ENCODE data around the gene BMPER. TPM values are rescaled to one million over a fixed set of nuclear protein-coding genes. Genes with fewer than 3 reads are reported as not detected.

The BMPER gene
- total RNA-seq, 1 donor from 2014 or later, result not detected

DNA sequence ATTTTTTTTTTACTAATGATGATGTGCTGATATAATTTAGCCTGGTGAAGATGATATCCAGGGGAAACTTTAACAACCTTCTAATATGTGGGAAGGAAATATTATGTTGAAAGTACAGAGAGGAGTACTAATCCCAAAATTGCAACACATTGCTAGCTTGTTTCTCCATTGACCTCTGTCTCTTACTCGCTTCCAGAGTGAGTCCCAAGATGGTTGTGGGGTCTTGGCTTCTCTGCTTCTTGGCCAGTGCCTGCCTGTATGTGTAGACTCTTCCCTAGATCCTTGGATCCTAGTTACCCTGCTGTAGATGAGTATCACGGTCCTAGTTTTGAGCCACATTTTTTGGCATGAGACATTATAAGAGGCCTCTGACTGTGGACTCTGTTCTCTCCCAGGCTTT lies 17.5 kb downstream of the BMPER start:
- intact Hi-C loops (cut with micrococcal nuclease), result no loop called here

DNA sequence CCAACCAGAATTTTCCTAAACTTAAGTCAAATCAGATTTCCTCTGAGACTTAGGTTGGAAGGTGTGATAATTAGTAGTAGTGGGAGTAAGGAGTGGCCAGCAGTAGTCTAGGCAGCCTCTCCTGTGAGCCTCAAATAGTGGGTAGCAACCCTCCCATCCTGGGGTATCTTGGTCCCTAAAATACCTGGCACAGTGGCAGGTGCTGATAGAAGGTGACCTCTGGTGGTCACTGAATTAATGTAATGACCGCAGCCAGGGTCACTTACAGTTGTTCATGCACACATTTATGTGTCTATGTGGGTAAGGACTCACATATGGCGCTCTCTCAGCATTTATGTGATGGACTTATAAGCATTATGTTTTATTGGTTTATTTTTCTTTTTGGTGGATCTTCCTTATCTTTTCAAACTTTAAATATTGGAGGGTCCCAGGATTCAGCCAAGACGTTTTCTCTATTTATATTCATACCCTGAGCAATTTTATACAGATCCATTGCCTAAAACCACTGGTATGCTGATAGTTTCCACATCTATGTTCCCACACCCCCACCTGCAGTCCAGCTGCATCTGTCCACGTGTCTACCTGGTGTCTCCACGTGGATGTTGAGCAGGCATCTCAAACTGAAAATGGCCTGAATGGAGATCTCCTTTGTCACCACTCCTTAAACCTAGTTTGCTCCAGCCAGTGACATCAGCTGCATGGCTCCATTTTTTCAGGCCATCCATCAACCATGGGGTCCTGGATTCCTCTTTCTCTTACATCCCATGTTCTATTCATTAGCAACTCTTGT lies 18.3 kb downstream of the BMPER start:
- intact Hi-C loops (cut with micrococcal nuclease), result no loop called here

DNA sequence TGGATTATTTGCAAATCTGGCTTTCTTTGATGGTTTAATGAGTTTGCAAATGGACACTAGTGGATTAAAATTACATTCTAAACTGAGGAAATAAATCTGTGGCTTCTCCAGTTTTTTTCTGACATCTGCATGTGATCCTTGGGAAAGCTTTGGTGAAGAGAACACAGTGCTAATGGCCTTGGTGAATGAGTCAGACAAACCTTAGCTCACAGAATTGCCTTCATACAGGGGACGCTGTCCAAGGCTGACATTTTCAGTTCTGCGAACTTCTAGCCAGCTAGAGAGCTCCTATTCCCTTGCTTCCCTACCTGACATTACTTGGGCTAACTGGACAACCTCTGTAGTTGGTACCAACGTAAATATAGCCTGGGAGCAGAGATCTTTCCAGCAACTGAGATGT lies 21.2 kb downstream of the BMPER start:
- intact Hi-C loops (cut with micrococcal nuclease), result no loop called here

DNA sequence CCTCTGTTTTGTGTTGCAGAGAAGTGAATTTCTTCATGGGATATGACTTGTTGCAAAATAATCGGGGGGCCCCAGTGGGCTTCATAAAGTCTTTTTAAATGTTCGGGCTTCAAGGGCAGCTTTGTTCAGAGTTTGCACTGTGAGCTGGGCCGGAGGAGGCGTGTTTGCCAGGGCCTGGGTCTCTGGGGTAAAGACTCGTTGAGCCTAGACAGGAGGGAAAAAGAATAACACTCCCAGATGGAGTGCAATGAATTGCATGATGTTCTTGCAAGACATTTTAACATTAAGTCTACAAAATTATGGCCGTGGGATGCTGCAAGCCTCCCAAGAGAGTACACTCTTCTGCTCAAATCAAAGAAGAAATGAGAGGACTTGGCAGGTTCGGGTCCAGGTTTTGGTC lies 23.6 kb downstream of the BMPER start:
- intact Hi-C loops (cut with micrococcal nuclease), result no loop called here

DNA sequence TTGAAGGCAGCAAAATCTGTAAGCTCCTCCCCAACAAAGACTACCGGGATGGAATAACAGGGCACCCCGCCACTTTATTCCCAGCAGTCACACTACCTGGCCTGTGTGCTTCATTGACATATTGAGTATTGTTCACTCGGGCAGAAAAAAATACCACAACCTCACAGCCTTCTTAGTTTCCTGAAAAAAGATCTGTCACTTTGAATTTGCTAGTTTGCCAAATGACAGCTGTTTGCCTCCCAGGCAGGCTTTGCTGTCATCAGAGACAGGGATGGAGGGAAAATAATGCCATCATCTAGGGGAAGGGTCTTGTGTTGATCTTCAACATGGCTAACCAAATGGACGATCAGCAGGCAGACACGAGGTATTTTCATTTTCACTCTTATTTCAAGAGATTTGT lies 26.9 kb downstream of the BMPER start:
- intact Hi-C loops (cut with micrococcal nuclease), result loop anchor here (2.0 to 5.0 kb wide), 2 partner anchors 689 to 1240 kb away; no protein-coding TSS in a partner anchor

DNA sequence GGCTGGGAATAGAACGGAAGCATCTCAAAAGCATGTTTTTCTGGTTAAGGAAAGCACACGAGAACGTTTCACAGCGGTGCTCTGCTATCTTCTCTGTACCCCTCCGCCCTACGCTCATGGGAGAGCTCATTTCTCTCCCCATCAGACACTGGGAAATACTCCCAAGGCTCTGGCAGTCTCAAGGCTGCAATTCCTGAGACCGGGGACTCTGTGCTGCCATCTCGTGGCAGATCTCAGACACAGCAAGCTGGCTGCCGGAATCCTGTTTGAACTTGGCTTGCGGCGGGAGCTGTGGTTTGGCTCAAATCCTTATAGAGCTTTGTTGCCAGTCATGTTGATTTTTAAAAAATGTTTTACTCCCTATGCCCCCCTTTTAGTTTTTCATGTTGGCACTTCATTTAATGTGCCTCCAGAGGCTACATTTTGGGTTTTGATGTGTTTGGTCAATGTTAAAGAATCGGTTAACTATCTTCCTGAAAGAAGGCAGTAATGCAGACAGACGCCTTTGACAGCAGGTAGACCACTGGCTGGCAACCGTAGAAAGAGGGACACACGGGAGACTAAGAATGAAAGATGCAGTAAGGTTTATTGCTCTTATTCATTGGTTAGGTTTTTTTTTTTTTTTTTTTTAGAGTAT lies 27.6 kb downstream of the BMPER start:
- intact Hi-C loops (cut with micrococcal nuclease), result loop anchor here (1.0 to 5.0 kb wide), 4 partner anchors 176 to 1241 kb away; no protein-coding TSS in a partner anchor

DNA sequence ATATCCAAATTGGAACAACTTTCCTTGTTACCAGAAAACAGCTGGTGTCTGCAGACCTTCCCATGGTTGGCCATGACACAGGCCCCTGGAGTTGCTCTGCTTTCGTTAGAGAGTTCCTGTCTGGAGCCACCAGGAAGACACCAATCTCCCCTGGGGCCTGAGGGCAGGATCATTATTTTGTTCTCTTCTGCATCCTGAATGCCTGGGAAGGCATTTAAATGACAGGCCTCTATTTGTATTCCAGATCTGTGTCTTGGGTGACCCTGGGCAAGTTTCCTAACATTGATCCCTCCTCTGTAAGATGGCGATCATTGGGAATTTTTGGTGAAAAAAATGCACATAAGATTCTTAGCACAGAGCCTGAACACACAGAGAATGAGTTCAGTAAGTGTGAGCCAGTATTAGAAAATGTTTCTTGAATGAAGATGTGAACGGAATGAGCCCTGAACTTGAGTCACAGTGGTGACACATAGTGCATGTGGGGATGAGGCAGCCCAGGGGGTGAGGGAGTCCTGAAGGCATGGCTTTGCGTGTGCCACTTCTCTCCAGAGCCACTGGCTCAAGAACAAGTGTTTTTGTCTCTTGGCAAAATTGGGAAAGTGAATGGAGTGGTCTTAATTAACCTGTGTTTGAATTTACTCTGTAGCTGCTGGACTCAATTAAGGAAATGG lies 28.4 kb downstream of the BMPER start:
- intact Hi-C loops (cut with micrococcal nuclease), result loop anchor here (1.0 to 5.0 kb wide), 4 partner anchors 176 to 1241 kb away; no protein-coding TSS in a partner anchor

DNA sequence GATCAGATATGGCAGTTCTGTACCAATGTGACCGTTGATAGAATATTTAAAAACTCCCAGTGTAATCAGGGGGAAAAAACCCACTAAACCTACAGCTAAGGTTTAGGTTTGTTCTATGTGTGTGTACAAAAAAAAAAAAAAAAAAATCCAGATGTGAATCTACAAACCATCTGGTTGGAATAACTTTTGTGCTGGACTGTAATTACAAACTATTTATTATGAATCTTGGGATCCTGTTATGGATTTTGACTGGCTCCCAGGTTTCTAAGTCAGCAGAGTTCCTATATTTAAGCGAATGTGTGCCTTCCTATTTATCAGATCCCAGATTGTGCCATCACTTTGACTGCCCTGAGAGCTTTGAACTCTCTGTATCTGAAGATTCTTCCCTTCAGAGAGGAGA lies 29.1 kb downstream of the BMPER start:
- intact Hi-C loops (cut with micrococcal nuclease), result loop anchor here (5.0 kb wide), 1 partner anchor 1242 kb away; no protein-coding TSS in a partner anchor

DNA sequence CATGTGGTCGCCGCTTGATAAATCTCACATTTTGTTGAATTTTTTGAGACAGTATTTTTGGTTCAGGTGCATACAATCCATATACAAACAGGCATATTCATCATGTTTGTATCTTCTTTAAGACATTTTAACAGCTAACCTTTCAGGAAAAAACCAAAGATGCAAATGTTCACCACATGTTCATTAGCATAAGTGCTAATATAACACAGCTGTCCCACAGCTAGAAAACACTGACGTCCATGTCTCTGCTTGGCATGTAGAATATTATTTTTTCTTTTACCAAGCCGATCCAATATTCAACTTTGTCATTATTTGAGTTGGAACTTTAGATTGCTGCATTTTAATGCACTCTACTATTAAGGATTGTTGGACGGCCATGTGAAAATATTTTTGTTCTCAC lies 31.2 kb downstream of the BMPER start:
- intact Hi-C loops (cut with micrococcal nuclease), result no loop called here

DNA sequence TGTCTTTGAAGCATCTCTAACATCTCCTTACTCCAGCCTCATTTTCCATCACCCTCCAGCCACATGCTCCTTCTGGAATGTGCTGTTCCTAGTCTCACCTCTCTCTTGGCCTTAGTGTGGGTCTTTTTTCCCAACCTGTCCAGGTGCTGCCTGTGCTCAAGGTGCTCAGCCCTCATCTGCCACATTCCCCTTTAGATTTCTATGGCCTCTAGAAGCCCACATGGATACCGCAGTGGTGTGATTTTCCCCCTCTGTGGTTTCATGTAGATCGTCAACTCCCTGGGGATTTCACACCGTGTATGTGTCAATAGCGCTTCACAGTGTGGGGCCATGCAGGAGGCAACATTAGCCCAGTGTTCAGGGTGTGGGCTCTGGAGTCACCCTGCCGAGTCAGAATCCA lies 32.5 kb downstream of the BMPER start:
- intact Hi-C loops (cut with micrococcal nuclease), result no loop called here

DNA sequence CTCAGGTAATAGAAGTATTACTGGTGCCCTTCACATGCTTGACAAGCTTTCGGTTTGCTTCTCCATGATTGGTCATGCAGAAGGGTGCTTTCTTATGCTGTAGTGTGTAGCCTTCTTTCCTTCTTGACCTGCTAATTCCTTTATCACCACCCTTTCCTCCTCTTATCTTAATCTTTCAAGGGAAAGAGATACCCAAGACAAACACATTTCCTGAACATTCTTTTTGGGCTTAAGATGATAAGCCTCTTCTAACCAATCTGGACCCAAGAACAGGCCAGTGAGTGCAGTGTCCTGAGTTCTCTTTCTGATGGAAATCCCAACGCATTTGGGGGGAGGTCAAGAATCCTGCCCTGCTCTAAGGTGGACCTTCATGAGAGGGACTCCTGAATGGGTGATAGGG lies 33.8 kb downstream of the BMPER start:
- intact Hi-C loops (cut with micrococcal nuclease), result no loop called here

DNA sequence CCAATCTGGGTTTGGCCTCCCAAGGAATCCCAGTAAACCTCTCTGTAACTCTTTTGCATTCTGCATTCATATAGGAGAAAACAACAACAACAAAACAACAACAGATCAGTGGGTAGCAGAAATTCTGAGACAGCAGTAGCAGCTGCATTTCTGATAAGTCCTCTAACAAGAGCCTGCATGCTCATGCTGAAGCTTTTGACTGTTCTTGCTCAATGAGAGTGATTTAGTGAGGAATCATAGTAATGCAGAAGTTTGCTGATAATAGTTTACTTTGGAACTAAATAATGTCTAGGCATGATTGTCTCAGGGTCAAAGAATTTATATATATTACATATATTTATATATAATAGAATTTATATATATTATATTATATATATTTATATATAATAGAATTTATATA lies 35.2 kb downstream of the BMPER start:
- intact Hi-C loops (cut with micrococcal nuclease), result no loop called here

DNA sequence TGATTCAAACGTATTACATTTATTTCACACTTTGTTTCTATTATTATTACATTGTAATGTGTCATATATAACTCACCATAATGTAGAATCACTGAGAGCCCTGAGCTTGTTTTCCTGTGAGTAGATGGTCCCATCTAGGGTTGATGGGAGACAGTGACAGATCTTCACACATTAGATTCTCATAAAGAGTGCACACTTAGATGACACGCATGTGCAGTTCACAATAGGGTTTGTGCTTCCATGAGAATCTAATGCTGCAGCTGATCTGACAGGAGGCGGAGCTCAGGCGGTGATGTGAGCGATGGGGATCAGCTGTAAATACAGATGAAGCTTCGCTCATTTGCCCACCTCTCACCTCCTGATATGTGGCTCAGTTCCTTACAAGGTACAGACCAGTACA lies 36.1 kb downstream of the BMPER start:
- intact Hi-C loops (cut with micrococcal nuclease), result no loop called here

DNA sequence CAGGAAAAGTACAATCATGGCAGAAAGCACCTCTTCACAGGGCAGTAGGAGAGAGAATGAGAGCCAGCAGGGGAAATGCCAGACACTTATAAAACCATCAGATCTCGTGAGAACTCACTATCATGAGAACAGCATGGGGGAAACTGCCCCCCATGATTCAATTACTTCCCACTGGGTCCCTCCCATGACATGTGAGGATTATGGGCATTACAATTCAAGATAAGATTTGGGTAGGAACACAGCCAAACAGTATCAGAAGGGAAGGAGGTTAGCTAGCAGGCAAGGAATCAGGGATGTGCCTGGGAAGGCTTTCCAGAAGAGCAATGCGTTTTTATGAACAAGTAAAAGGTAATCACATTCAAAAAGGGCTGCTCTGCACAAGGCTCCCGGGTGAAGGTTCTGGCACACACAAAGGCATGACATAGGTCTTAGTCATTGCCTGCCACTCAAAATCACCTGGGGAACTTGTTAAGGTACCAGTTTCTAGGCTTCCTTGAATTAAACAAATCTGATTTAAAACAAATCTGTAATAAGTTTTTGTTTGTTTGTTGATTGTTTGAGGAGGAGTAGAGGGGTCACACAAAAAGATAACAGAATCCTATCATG lies 40.9 kb downstream of the BMPER start:
- intact Hi-C loops (cut with micrococcal nuclease), result no loop called here

DNA sequence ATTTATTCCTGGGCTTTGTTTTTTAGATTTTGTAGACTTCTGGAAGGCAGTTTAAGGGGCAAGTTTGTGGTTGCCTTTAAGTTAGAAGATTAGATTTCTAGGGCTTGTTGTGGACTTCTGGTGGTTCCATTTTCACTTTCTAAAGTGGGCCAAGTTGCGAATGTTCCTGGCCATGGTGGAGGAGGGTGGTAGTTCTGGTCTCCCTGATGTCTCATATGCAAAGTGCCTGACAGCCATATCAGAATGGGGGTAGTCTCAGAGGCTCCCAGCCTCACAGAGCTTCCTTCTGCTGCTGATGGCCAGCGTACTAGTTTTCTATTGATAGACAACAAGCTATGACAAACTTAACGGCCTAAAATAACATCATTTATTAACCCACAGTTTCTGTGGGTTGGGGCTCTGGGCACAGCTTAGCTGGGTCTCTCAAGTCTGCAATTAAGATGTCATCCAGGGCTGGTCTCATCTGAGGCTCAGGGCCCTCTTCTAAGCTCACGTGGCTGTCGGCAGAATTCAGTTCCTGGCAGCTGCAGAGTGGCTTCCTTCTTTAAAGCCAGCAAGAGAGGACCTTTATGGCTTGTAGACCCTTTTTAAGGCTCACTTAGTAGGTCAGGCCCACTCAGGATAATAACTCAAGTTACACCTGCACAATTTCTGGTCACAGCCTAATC lies 44.8 kb downstream of the BMPER start:
- intact Hi-C loops (cut with micrococcal nuclease), result no loop called here

DNA sequence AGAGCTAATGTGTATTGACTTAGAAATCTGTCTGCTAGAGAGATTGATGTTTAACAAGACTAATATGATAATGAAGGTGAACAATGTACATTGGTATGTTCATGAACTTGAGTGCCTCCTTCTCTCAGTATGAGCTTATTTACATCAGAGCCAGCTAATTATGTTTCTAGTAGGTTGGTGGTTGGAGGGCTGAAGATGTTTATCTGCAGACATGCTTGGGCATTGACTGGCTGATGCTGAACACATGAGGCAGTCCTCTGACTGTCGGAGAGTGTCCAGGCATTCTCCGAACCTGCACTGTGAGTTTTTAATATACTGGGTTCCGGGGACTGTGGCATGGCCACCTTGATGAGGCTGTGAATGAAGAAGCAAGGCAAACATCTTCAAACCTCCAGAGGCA lies 47.5 kb downstream of the BMPER start:
- intact Hi-C loops (cut with micrococcal nuclease), result no loop called here

DNA sequence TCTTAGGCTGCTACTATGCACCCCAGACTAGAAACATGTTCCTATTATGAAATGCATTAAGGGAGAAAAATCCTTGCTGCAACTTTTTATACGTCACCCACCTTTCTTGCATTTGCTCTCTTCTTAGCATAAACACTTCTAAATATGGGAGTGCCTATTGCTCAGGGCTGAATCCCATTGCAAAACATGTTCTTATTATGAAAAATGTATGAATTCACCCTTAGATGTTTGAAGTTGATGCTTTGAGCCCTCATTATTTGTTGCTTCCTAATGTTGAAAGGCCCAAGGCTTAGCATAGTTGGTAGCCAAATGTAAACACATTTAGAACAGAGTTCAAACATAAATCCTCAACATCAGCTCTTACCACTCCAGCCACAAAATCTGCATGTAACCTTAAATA lies 52.8 kb downstream of the BMPER start:
- intact Hi-C loops (cut with micrococcal nuclease), result no loop called here

DNA sequence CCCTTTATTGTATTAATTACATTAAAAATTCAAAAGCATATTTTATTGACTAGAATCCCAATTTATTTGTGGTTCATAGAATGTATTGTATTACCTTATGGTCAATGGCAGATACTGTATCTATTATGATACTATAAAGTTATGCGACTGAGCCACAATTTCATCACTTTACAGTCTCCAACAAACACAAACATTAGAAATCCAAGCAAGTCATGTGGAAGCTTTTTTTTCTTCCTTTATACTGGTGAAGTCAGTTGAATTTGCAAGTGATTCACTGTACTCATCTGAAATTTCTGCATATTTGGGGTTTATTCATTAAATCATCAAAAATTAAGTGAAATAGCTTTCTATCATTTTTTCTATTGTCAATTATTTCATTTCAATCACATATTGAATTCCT lies 54.3 kb downstream of the BMPER start:
- intact Hi-C loops (cut with micrococcal nuclease), result no loop called here

DNA sequence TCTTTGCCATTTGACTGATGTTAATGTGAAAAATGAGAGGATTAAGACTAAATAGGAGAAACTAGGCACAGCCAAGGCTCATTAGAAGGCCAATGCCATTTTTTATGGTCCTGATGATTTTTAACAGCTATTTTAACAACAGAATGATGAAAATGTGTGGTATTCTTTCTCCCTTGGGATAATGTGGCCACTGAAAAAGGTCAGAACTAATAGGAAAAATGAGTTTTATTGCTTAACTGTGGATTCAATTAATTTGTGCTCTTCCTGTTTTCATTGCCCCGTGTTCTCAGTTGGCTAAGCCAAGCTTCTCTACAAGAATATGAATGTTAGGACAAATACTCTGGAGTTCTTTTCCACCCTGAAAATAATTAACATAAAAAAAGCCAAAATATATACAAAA lies 56.6 kb downstream of the BMPER start:
- intact Hi-C loops (cut with micrococcal nuclease), result no loop called here

DNA sequence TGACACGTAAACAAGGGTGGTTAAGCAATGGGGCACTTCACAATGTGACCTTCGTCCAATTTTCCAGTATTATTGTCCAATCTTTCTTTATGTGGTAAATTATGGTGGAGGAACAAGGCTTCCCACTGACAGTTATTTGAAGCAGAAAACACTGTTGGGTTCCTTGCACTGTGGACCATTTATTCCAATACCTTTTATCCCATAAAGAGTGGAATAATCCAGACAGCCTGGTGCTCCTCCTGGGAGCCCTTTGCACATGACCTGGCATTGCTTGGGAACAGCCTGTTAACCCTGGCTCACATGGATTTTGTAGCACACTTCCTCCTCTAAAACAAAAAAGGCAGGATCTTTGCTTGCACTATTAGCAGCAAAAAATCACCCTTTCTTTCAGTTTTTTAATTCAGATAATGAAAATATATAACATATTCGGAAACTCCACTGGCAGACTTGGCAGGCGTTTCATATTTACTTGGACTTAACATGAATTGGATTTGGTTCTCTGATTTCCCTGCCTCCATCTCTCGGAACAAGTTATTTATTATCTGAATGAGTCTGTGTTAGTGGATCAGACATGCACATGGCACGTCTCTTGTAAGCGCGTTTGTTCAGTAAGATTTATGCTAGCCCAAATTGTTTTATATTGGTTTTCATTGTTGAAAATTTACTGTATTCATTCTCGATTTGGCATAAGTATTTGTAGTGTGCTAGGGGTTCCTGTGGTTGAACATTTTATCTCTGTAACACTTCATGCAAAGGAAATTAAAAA lies 59.3 kb downstream of the BMPER start:
- intact Hi-C loops (cut with micrococcal nuclease), result no loop called here

Data from T-helper 1 cell treated with Interleukin-12 subunit alpha and Interleukin-12 subunit beta and Interleukin-4 antibody, amounts not matched to agents 30 ng/mL and 1 ng/mL, for 36 hours (primary cell).